ENCODE results near the gene EFR3B.

GRCh38 chr2:25115249-25115883, 73.5 kb downstream of the EFR3B start:
- TF ChIP-seq POLR2A (IDR thresholded peaks at IDR 0.05; ENCODE audit: low read length): no peak
- TF ChIP-seq GATA1 (IDR thresholded peaks at IDR 0.05; ENCODE audit: low read depth, low read length): no peak

Data from erythroblast (primary cell).